ENCODE measurements around the gene ANTXR1. TPM values are rescaled to one million over a fixed set of nuclear protein-coding genes. Genes with fewer than 3 reads are reported as not detected.

ANTXR1 gene
- total RNA-seq, 1 donor from 2014 or later = not detected

DNA sequence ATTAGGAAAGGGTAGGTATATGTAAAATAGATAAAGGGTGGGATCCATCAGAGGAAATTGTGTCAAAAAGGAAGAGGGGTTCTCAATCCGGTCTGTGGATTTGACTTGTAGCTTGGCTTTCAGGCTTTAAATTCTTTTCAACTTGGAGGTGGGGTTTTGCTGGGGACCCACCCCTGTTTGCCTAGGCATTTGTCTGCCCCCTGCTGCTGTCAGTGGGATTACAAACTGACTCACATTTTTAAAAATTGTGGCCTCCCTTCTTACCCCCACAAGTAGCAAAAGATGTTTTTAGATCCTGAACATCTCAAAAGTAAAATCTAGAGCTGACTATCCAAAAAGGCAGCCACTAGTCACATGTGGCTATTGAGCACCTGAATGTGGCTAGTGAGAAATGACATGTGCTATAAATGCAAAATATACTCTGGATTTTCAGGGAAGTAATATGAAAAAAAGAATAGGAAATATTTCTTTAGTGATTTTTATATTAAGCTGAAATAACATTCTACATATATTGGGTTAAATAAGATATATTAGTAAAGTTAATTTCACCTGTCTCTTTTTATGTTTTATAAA lies 195.1 kb downstream of the ANTXR1 start:
- ATAC-seq (ENCODE audit: low read depth) (no peak), DNase-seq (no peak)
- H3K36me3 Mint-ChIP-seq (ENCODE audit: low read depth) = no peaks in the 10 kb centered on the region
- H3K27me3 Mint-ChIP-seq = peaks cover 7% of the 10 kb centered on the region
- H3K27ac Mint-ChIP-seq = no peak overlapping the region
- peaks cover 2% of the 10 kb centered on the region for H3K9me3 Mint-ChIP-seq
- ChIA-PET POLR2A (no interaction called here), CTCF (interaction anchor here (0.6 kb wide), 1 partner anchor 745 kb away, joined by 3 read pairs; no protein-coding TSS in a partner anchor)
- no peaks in the 10 kb centered on the region for H3K4me1 Mint-ChIP-seq
- H3K4me3 Mint-ChIP-seq = no peak overlapping the region
- TF ChIP-seq, protein P1, sequence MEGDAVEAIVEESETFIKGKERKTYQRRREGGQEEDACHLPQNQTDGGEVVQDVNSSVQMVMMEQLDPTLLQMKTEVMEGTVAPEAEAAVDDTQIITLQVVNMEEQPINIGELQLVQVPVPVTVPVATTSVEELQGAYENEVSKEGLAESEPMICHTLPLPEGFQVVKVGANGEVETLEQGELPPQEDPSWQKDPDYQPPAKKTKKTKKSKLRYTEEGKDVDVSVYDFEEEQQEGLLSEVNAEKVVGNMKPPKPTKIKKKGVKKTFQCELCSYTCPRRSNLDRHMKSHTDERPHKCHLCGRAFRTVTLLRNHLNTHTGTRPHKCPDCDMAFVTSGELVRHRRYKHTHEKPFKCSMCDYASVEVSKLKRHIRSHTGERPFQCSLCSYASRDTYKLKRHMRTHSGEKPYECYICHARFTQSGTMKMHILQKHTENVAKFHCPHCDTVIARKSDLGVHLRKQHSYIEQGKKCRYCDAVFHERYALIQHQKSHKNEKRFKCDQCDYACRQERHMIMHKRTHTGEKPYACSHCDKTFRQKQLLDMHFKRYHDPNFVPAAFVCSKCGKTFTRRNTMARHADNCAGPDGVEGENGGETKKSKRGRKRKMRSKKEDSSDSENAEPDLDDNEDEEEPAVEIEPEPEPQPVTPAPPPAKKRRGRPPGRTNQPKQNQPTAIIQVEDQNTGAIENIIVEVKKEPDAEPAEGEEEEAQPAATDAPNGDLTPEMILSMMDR (IDR thresholded peaks at IDR 0.05) = no peak
- intact Hi-C loops (cut with micrococcal nuclease) = no loop called here

GRCh38 chr2:69209482-69209881 lies 196.5 kb downstream of the ANTXR1 start:
- H3K4me3 Mint-ChIP-seq = no peak overlapping the region
- DNase-seq = no peak
- TF ChIP-seq, protein P1 (IDR thresholded peaks at IDR 0.05) = no peak
- POLR2A ChIA-PET = no interaction called here
- peaks cover 8% of the 10 kb centered on the region for H3K27me3 Mint-ChIP-seq
- intact Hi-C loops (cut with micrococcal nuclease) = no loop called here
- peaks cover 2% of the 10 kb centered on the region for H3K9me3 Mint-ChIP-seq
- H3K4me1 Mint-ChIP-seq = no peaks in the 10 kb centered on the region
- no peak overlapping the region for H3K27ac Mint-ChIP-seq
- no peak for ATAC-seq (ENCODE audit: low read depth)
- CTCF ChIA-PET = no interaction called here
- H3K36me3 Mint-ChIP-seq (ENCODE audit: low read depth) = no peaks in the 10 kb centered on the region

- no peak overlapping the region for H3K4me3 Mint-ChIP-seq
- H3K9me3 Mint-ChIP-seq = peaks cover 2% of the 10 kb centered on the region
- intact Hi-C loops (cut with micrococcal nuclease) = no loop called here
- H3K27me3 Mint-ChIP-seq = peaks cover 4% of the 10 kb centered on the region
- POLR2A ChIA-PET = no interaction called here
- H3K27ac Mint-ChIP-seq = no peak overlapping the region
- ATAC-seq (ENCODE audit: low read depth) = no peak
- no peaks in the 10 kb centered on the region for H3K4me1 Mint-ChIP-seq
- H3K36me3 Mint-ChIP-seq (ENCODE audit: low read depth) = no peaks in the 10 kb centered on the region
- TF ChIP-seq, protein P1 (IDR thresholded peaks at IDR 0.05) = no peak
- no peak for DNase-seq
- CTCF ChIA-PET = no interaction called here
Observed at GRCh38 chr2:69210385-69210784, 197.4 kb downstream of the ANTXR1 start.

GRCh38 chr2:69211048-69211447 lies 198.1 kb downstream of the ANTXR1 start:
- Mint-ChIP-seq H3K4me1 (no peaks in the 10 kb centered on the region), H3K36me3 (ENCODE audit: low read depth) (no peaks in the 10 kb centered on the region), H3K9me3 (peaks cover 2% of the 10 kb centered on the region), H3K27ac (no peak overlapping the region), H3K4me3 (no peak overlapping the region), H3K27me3 (peaks cover 4% of the 10 kb centered on the region)
- TF ChIP-seq, protein P1 (IDR thresholded peaks at IDR 0.05) = no peak
- POLR2A ChIA-PET = no interaction called here
- DNase-seq (no peak), ATAC-seq (ENCODE audit: low read depth) (no peak)
- intact Hi-C loops (cut with micrococcal nuclease) = no loop called here
- CTCF ChIA-PET = no interaction called here

- TF ChIP-seq, protein P1 (IDR thresholded peaks at IDR 0.05) = no peak
- Mint-ChIP-seq H3K4me1 (no peaks in the 10 kb centered on the region), H3K27me3 (peaks cover 7% of the 10 kb centered on the region), H3K4me3 (no peak overlapping the region), H3K9me3 (peaks cover 2% of the 10 kb centered on the region), H3K27ac (no peak overlapping the region), H3K36me3 (ENCODE audit: low read depth) (no peaks in the 10 kb centered on the region)
- ATAC-seq (ENCODE audit: low read depth) (no peak), DNase-seq (no peak)
- ChIA-PET CTCF (no interaction called here), POLR2A (no interaction called here)
- intact Hi-C loops (cut with micrococcal nuclease) = no loop called here
Observed at GRCh38 chr2:69211686-69212085, 198.7 kb downstream of the ANTXR1 start.

Measured in activated B cell treated with CpG ODN at 0.5 μM for 24 hours (primary cell).